ENCODE measurements around the gene ATP5MK.
"Not testable (repeated sequence)": the region's sequence is repeated elsewhere in the genome, so short reads cannot be mapped to it uniquely, and the experiment has no call there.

DNA sequence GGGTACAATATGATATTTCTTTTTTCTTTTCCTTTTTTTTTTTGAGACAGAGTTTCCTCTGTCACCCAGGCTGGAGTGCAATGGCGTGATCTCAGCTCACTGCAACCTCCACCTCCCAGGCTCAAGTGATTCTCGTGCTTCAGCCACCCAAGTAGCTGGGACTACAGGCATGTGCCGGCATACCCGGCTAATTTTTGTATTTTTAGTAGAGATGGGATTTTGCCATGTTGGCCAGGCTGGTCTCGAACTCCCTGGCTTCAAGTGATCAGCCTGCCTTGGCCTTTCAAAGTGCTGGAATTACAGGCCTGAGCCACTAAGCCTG, 20.8 kb upstream of the ATP5MK start:
- TF ChIP-seq, protein P1, sequence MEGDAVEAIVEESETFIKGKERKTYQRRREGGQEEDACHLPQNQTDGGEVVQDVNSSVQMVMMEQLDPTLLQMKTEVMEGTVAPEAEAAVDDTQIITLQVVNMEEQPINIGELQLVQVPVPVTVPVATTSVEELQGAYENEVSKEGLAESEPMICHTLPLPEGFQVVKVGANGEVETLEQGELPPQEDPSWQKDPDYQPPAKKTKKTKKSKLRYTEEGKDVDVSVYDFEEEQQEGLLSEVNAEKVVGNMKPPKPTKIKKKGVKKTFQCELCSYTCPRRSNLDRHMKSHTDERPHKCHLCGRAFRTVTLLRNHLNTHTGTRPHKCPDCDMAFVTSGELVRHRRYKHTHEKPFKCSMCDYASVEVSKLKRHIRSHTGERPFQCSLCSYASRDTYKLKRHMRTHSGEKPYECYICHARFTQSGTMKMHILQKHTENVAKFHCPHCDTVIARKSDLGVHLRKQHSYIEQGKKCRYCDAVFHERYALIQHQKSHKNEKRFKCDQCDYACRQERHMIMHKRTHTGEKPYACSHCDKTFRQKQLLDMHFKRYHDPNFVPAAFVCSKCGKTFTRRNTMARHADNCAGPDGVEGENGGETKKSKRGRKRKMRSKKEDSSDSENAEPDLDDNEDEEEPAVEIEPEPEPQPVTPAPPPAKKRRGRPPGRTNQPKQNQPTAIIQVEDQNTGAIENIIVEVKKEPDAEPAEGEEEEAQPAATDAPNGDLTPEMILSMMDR (IDR thresholded peaks at IDR 0.05) = not testable (repeated sequence)
- not testable (repeated sequence) for TF ChIP-seq POLR2A (IDR thresholded peaks at IDR 0.05)

Measured in adrenal gland (tissue), 5 donors.